GM23248 (cell line): ENCODE results near the gene FHL2. TPM values are rescaled to one million over a fixed set of nuclear protein-coding genes. Genes with fewer than 3 reads are reported as not detected.
A peak's percentile ranks its signal among the peaks of the same experiment; 100 is the strongest.

Source experiments
- DNase-seq: peaks from one replicate; pipeline ENCODE4 v3.0.0-alpha.2; 2015
- H2AFZ ChIP-seq: fragments of 200-600 bp; sonication (generic); 2 replicates; pipeline ENCODE4 v1.6.1; 2016; ENCODE audit warnings: antibody characterized with exemption
- H3F3A ChIP-seq: fragments of 200-600 bp; sonication (generic); 2 replicates; pipeline ENCODE4 v1.6.1; 2016; ENCODE audit warnings: mild to moderate bottlenecking, antibody characterized with exemption, mixed run types; ENCODE audit not compliant: insufficient read depth
- H3K27ac ChIP-seq: fragments of 200-600 bp; sonication (generic); 2 replicates; pipeline ENCODE4 v1.5.1; 2016; ENCODE audit warnings: mild to moderate bottlenecking
- H3K27me3 ChIP-seq: fragments of 200-600 bp; sonication (generic); replicated peaks from 2 replicates; pipeline ENCODE4 v1.6.1; 2016; ENCODE audit warnings: mild to moderate bottlenecking; ENCODE audit not compliant: insufficient read depth
- H3K36me3 ChIP-seq: fragments of 200-600 bp; sonication (generic); 2 replicates; pipeline ENCODE4 v1.6.1; 2016; ENCODE audit warnings: low read depth, mild to moderate bottlenecking
- H3K4me1 ChIP-seq: fragments of 200-600 bp; sonication (generic); 2 replicates; pipeline ENCODE4 v1.6.1; 2016; ENCODE audit warnings: mild to moderate bottlenecking; ENCODE audit not compliant: insufficient read depth
- H3K4me2 ChIP-seq: fragments of 200-600 bp; sonication (generic); one replicate; pipeline ENCODE4 v1.6.1; 2016; ENCODE audit warnings: mild to moderate bottlenecking; ENCODE audit not compliant: unreplicated experiment
- H3K4me3 ChIP-seq: fragments of 200-600 bp; sonication (generic); 2 replicates; pipeline ENCODE4 v1.5.1; 2016; ENCODE audit warnings: mild to moderate bottlenecking
- H3K79me2 ChIP-seq: fragments of 200-600 bp; sonication (generic); 2 replicates; pipeline ENCODE4 v1.6.1; 2016; ENCODE audit warnings: mild to moderate bottlenecking; ENCODE audit not compliant: insufficient read depth
- H3K9ac ChIP-seq: fragments of 200-600 bp; sonication (generic); 2 replicates; pipeline ENCODE4 v1.6.1; 2016; ENCODE audit warnings: mild to moderate bottlenecking
- H3K9me2 ChIP-seq: fragments of 200-600 bp; sonication (generic); 2 replicates; pipeline ENCODE4 v1.6.1; 2016; ENCODE audit warnings: mixed run types, mild to moderate bottlenecking, moderate library complexity; ENCODE audit not compliant: insufficient read depth
- H3K9me3 ChIP-seq: fragments of 200-600 bp; sonication (generic); one replicate; pipeline ENCODE4 v1.6.1; 2017; ENCODE audit warnings: low read depth
- H4K20me1 ChIP-seq: fragments of 200-600 bp; sonication (generic); 2 replicates; pipeline ENCODE4 v1.6.0; 2016; ENCODE audit not compliant: insufficient read depth
- EZH2 ChIP-seq: fragments of 200-600 bp; sonication (generic); IDR thresholded peaks from 2 replicates; pipeline ENCODE4 v1.6.1; 2018; ENCODE audit warnings: antibody characterized with exemption, mild to moderate bottlenecking; ENCODE audit not compliant: insufficient read depth, poor library complexity, severe bottlenecking
- EZH2phosphoT487 ChIP-seq: fragments of 200-600 bp; sonication (generic); IDR thresholded peaks from 2 replicates; pipeline ENCODE4 v1.6.1; 2018; ENCODE audit warnings: antibody characterized with exemption, moderate library complexity, mild to moderate bottlenecking, low read depth; ENCODE audit not compliant: insufficient read depth
- WGBS, 2 experiments: methylation state at CpG; one replicate each; pipeline ENCODE4 v1.1.6; 2015 to 2017; ENCODE audit warnings: low lambda C conversion rate in 2 of 2, low coverage in 1 of 2; ENCODE audit errors: missing lambda C conversion rate in 2 of 2; 5-methylcytosine and 5-hydroxymethylcytosine counted together
- in situ Hi-C: fragments of 300-500 bp; cut with MboI; formaldehyde crosslinking; loops from 2 replicates; pipeline ENCODE4 v1.15.0; 2020
- polyA plus RNA-seq: library from polyadenylated mRNA; unstranded; fragments of >200 nt; fragmentation: Nextera tagmentation; extraction: Ambion mirVana; gene quantifications from 2 replicates; pipeline ENCODE4 v1.2.1, GENCODE V29; 2016
- total RNA-seq: library from RNA; depleted of rRNA; stranded (reverse); fragments of >200 nt; shearing (Covaris generic); gene quantifications from 2 replicates; pipeline ENCODE4 v1.2.3, GENCODE V29; 2014

FHL2 gene
- total and polyA plus RNA-seq, 2 experiments from 2014 or later, result 404 to 598 TPM

DNA sequence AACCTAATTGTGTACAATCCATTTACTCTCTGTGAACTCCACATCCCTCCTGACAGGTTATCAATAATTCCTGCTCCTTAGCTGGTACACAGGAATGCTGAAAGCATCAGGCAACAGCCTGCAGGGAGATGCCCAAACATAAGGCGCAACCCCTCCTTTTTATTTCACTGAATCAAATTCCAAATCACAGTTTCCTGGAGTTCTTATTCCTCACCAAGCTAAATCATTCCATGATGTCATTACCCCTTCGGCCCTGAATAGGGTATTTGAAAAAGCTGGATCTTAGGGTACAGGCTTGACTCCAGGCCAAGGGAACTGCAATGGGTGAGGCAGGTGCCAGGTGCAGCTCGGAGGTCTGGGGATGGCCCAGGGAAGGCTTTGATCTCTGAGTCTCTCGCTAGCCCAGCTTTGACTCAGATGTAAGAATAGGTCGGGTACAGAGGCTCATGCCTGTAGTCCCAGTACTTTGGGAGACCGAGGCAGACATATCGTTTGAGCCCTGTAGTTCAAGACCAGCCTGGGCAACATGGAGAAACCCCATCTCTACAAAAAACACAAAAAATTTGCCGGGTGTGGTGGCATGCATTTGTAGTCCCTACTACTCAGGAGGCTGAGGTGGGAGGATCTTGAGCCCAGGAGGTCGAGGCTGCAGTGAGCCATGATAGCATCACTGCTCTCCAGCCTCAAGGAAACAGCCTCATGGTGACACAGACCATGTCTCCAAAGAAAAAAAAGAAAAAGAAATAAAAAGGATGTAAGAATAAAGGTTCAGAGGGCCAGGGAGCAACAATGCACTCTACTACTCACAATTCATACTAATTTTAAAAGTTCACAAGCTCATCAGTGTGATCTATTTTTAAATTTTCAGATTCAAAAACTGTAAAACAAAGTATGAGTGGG, 6.8 kb downstream of the FHL2 start:
- 0 out of 2 replicates have a peak overlapping the region, but pooled peaks have one; percentile 7 for H3K9ac ChIP-seq
- 0 out of 2 replicates have a peak, but pooled peaks cover 7% of the 10 kb centered on the region for H4K20me1 ChIP-seq
- in situ Hi-C loops, result no loop called here
- H3K4me1 ChIP-seq, result peaks cover 93% of the 10 kb centered on the region
- peak; percentile 52 for DNase-seq
- H3K4me2 ChIP-seq, result peak overlapping the region; percentile 54
- peak overlapping the region; percentile 10; the same call in 1 of the 2 replicates for H3K4me3 ChIP-seq
- TF ChIP-seq EZH2phosphoT487, result no peak
- TF ChIP-seq EZH2, result no peak
- H2AFZ ChIP-seq, result no peak overlapping the region
- no peaks in the 10 kb centered on the region for H3K27me3 ChIP-seq
- H3K27ac ChIP-seq, result peak overlapping the region; percentile 77
- peaks cover 92% of the 10 kb centered on the region for H3F3A ChIP-seq
- H3K9me3 ChIP-seq, result no peaks in the 10 kb centered on the region
- H3K9me2 ChIP-seq, result no peaks in the 10 kb centered on the region
- peaks cover 65% of the 10 kb centered on the region for H3K36me3 ChIP-seq
- WGBS, 2 experiments, result 80 to 82% methylated on average over 9 of the region's 9 CpGs
- H3K79me2 ChIP-seq, result peaks cover 95% of the 10 kb centered on the region

DNA sequence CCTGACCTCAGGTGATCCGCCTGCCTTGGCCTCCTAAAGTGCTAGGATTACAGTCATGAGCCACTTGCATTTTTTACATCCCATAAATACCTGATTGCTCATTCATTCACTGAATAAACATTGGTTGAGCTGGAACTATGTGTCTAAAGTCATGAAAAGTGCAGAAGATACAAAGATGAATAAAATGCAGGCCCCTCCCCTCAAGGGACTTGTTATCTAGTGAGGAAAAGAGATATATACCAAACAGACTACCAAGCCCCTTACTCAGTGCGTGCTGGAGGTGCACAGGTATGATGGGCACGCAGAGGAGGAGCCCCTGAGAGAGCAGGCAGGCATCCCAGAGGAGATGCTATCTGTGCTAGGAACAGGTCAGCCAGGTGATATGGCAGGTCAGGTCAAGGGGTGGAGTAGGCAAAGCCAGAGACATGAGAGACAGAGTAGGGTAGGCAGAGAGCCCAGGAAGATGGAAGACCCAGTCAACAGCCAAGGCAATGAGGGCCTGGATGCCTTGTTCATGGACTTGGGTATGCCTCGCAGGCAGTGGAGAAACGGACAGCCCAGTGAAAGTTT, 7.7 kb downstream of the FHL2 start:
- WGBS, 2 experiments, result 85 to 88% methylated on average over 5 of the region's 5 CpGs
- in situ Hi-C loops, result no loop called here
- H3K9ac ChIP-seq, result peak overlapping the region; percentile 22; the same call in 1 of the 2 replicates
- peak overlapping the region; percentile 10; the same call in 1 of the 2 replicates for H3K4me3 ChIP-seq
- DNase-seq, result peak; percentile 59
- TF ChIP-seq EZH2phosphoT487, result no peak
- no peak for TF ChIP-seq EZH2
- peaks cover 68% of the 10 kb centered on the region for H3K36me3 ChIP-seq
- H4K20me1 ChIP-seq, result 0 out of 2 replicates have a peak, but pooled peaks cover 7% of the 10 kb centered on the region
- H3F3A ChIP-seq, result peaks cover 95% of the 10 kb centered on the region
- no peaks in the 10 kb centered on the region for H3K9me2 ChIP-seq
- H3K27me3 ChIP-seq, result no peaks in the 10 kb centered on the region
- H3K4me2 ChIP-seq, result peak overlapping the region; percentile 54
- no peaks in the 10 kb centered on the region for H3K9me3 ChIP-seq
- peaks cover 90% of the 10 kb centered on the region for H3K4me1 ChIP-seq
- peaks cover 97% of the 10 kb centered on the region for H3K79me2 ChIP-seq
- H2AFZ ChIP-seq, result no peak overlapping the region
- peak overlapping the region; percentile 77 for H3K27ac ChIP-seq

DNA sequence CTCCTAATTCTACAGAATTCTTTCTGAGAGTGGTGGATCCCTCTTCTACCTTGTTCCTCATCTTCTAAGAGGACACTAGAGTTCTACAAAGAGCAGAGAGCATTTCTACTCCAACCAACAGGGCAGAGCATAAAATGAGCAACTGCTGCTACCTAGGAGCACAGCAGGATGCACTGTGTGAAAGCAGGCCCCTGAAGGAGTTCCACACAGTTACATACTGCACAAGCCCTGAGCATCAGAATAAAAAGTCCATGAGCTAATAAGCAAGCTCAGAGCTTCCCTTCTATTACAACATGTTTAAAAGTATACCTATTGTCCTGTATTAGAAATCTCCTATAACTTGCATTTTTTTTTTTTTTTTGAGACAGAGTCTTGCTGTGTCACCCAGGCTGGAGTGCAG, 8.4 kb downstream of the FHL2 start:
- Histone ChIP-seq H3K9ac (peak overlapping the region; percentile 22; the same call in 1 of the 2 replicates), H3K36me3 (peaks cover 68% of the 10 kb centered on the region), H3K4me3 (peak overlapping the region; percentile 10; the same call in 1 of the 2 replicates), H3K9me3 (no peaks in the 10 kb centered on the region), H3K79me2 (peaks cover 97% of the 10 kb centered on the region), H3K27me3 (no peaks in the 10 kb centered on the region), H3K9me2 (no peaks in the 10 kb centered on the region), H3F3A (peaks cover 93% of the 10 kb centered on the region), H3K4me2 (peak overlapping the region; percentile 54), H2AFZ (no peak overlapping the region), H3K4me1 (peaks cover 83% of the 10 kb centered on the region), H4K20me1 (0 out of 2 replicates have a peak, but pooled peaks cover 7% of the 10 kb centered on the region), H3K27ac (peak overlapping the region; percentile 77)
- peak; percentile 53 for DNase-seq
- in situ Hi-C loops, result no loop called here
- TF ChIP-seq EZH2 (no peak), EZH2phosphoT487 (no peak)

DNA sequence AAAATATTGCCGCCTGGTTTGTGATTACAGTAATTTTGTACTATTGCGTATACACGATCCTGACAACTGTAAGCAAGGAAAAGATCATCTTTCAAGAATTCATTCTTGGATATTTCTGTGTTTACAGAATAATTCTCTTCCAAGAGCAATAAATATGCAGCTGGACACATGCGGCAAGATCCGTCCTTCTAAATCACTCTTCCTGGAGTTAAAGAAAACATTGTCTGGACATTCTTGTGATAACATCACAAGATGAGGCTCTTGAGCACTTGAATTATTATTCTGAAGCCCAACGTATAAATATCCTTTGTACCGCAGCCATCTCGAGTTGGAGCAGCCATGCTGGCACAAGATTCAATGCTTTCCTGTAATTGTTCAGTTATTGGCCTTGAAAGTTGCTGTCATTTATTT, 9.9 kb downstream of the FHL2 start:
- peaks cover 68% of the 10 kb centered on the region for H3K4me1 ChIP-seq

More for the DNA sequence above, 9.9 kb downstream of the FHL2 start:
- Histone ChIP-seq H2AFZ (no peak overlapping the region), H3K27ac (peak overlapping the region; percentile 77), H3K4me2 (peak overlapping the region; percentile 49), H3K9ac (peak overlapping the region; percentile 57), H3K36me3 (peaks cover 68% of the 10 kb centered on the region), H3K4me3 (peak overlapping the region; percentile 28), H3K9me3 (no peaks in the 10 kb centered on the region), H4K20me1 (0 out of 2 replicates have a peak, but pooled peaks cover 7% of the 10 kb centered on the region), H3K27me3 (no peaks in the 10 kb centered on the region), H3K79me2 (peaks cover 97% of the 10 kb centered on the region), H3K9me2 (no peaks in the 10 kb centered on the region), H3F3A (peaks cover 92% of the 10 kb centered on the region)
- in situ Hi-C loops, result no loop called here
- TF ChIP-seq EZH2phosphoT487, result 0 out of 2 replicates have a peak, but pooled peaks have one; percentile 44
- TF ChIP-seq EZH2, result no peak
- peak; percentile 85 for DNase-seq
- WGBS, 2 experiments, result 2% methylated on average over 8 of the region's 8 CpGs
